SH-SY5Y (cell line): ENCODE data around the gene SPAG7.

ENCODE experiments used
- GATA2 ChIP-seq: IDR thresholded peaks from 2 replicates; pipeline ENCODE4 v1.6.1; 2011; ENCODE audit warnings: mild to moderate bottlenecking, low read depth, low read length
- GATA3 ChIP-seq: IDR thresholded peaks from 2 replicates; pipeline ENCODE4 v1.6.1; 2011; ENCODE audit warnings: low read depth, mild to moderate bottlenecking, low read length, moderate library complexity

- no peak for TF ChIP-seq GATA3
- TF ChIP-seq GATA2, result no peak
These were observed 8.2 kb downstream of the SPAG7 start for GRCh38 chr17:4959261-4959965.
